K562 (cell line): ENCODE results near the gene GEN1. TPM values are rescaled to one million over a fixed set of nuclear protein-coding genes. Genes with fewer than 3 reads are reported as not detected.

Experiments used
- ATAC-seq: fragments of 200-7000 bp; cut with Tn5 transposase; 3 replicates; pipeline ENCODE4 v1.9.1; 2020; ENCODE audit warnings: moderate library complexity
- BruUV-seq: library from RNA; stranded (reverse); fragments of 400-500 nt; replicated peaks from 2 replicates; lab custom pipeline; 2021; lab: Mats Ljungman, UMichigan
- CTCF ChIA-PET: fragments of 300-600 bp; formaldehyde crosslinking; extraction: SDS; loops from one replicate; lab custom pipeline; 2021; ENCODE audit warnings: low intra/inter-chr PET ratio; lab: Yijun Ruan, JAX
- POLR2A ChIA-PET: fragments of 300-600, 350-650 bp; sonication (Branson Sonifier 250); formaldehyde crosslinking; extraction: SDS; loops from one replicate; lab custom pipeline; 2021; ENCODE audit warnings: antibody characterized with exemption, inconsistent platforms; lab: Yijun Ruan, JAX
- DNase-seq, 4 experiments: peaks; one replicate each; pipeline versions ENCODE4 v3.0.0 to v3.0.0-alpha.2; 2011 to 2018; ENCODE audit warnings: low spot score in 3 of 4, mixed read lengths in 3 of 4; ENCODE audit errors: extremely low read depth in 1 of 4
- FAIRE-seq: peaks from 2 replicates; lab custom pipeline; 2011; peaks lifted over from hg19 to GRCh38; lab: Jason Lieb, UNC
- H2AFZ ChIP-seq: 2 replicates; pipeline ENCODE4 v1.6.0; 2011; ENCODE audit warnings: low read depth, low read length, control low read depth, inconsistent platforms
- H3K27ac ChIP-seq: fragments of 200-600 bp; 3 replicates; pipeline ENCODE4 v1.8.0; 2011; ENCODE audit warnings: low read depth, mild to moderate bottlenecking, control low read depth, inconsistent platforms, low read length, moderate library complexity, mixed read lengths; ENCODE audit errors: extremely low read depth
- H3K27me3 ChIP-seq, 2 experiments: fragments of 300-600 bp in 1 of 2; 2 replicates in 1 of 2; 3 replicates in 1 of 2; pipeline versions ENCODE4 v1.6.0 to v1.8.0; 2011; ENCODE audit warnings: inconsistent platforms in 2 of 2, low read length in 2 of 2, mild to moderate bottlenecking in 1 of 2, mixed read lengths in 1 of 2, moderate library complexity in 1 of 2; ENCODE audit not compliant: control insufficient read depth in 2 of 2, insufficient read depth in 2 of 2
- H3K36me3 ChIP-seq: fragments of 300-600 bp; 3 replicates; pipeline ENCODE4 v1.8.0; 2011; ENCODE audit warnings: mild to moderate bottlenecking, low read length, inconsistent platforms; ENCODE audit not compliant: control insufficient read depth, insufficient read depth
- H3K4me1 ChIP-seq, 2 experiments: fragments of 200-600 bp in 1 of 2; replicated peaks in 1 of 2; 2 replicates in 1 of 2; 3 replicates in 1 of 2; pipeline versions ENCODE4 v1.5.1 to v1.8.0; 2011; ENCODE audit warnings: inconsistent platforms in 2 of 2, low read length in 2 of 2, mild to moderate bottlenecking in 1 of 2, mixed read lengths in 1 of 2, moderate library complexity in 1 of 2; ENCODE audit not compliant: control insufficient read depth in 2 of 2, insufficient read depth in 2 of 2
- H3K4me2 ChIP-seq: 2 replicates; pipeline ENCODE4 v1.6.1; 2011; ENCODE audit warnings: low read length, control low read depth, inconsistent platforms, mixed read lengths; ENCODE audit not compliant: insufficient read depth
- H3K4me3 ChIP-seq: fragments of 200-600 bp; sonication (generic), shearing (Covaris generic); 2 replicates; pipeline ENCODE4 v1.5.1; 2016; ENCODE audit warnings: control low read depth, inconsistent platforms
- H3K79me2 ChIP-seq: fragments of 200-600 bp; 3 replicates; pipeline ENCODE4 v1.8.0; 2011; ENCODE audit warnings: low read length, inconsistent platforms; ENCODE audit not compliant: control insufficient read depth, insufficient read depth
- H3K9ac ChIP-seq, 2 experiments: 2 replicates each; pipeline versions ENCODE4 v1.6.0 to v1.6.1; 2011; ENCODE audit warnings: low read depth in 2 of 2, low read length in 2 of 2, control low read depth in 1 of 2, inconsistent platforms in 1 of 2, mild to moderate bottlenecking in 1 of 2, mixed read lengths in 1 of 2; ENCODE audit not compliant: insufficient read depth in 1 of 2
- H3K9me1 ChIP-seq: one replicate; pipeline ENCODE4 v1.6.0; 2011; ENCODE audit warnings: inconsistent platforms, mild to moderate bottlenecking, low read length, moderate library complexity; ENCODE audit not compliant: control insufficient read depth, insufficient read depth
- H3K9me3 ChIP-seq: replicated peaks from 2 replicates; pipeline ENCODE4 v1.5.1; 2011; ENCODE audit warnings: low read depth, low read length, inconsistent platforms; ENCODE audit not compliant: control insufficient read depth, insufficient read depth
- H4K20me1 ChIP-seq: replicated peaks from 2 replicates; pipeline ENCODE4 v1.6.1; 2011; ENCODE audit warnings: low read length, inconsistent platforms, mixed read lengths; ENCODE audit not compliant: control insufficient read depth, insufficient read depth
- CBX8 ChIP-seq: fragments of 200-600 bp; sonication (generic); IDR thresholded peaks from 2 replicates; pipeline ENCODE4 v1.6.1; 2012; ENCODE audit warnings: borderline replicate concordance, mixed run types, low read depth, mild to moderate bottlenecking, moderate library complexity, mixed read lengths, low read length, control low read depth, inconsistent platforms; ENCODE audit not compliant: poor library complexity, severe bottlenecking; ENCODE audit errors: extremely low read depth
- ETS2 ChIP-seq: IDR thresholded peaks from 2 replicates; pipeline ENCODE4 v1.6.1; 2016; ENCODE audit warnings: borderline replicate concordance, missing genetic modification characterization, mild to moderate bottlenecking, moderate library complexity, missing compliant biosample characterization; ENCODE audit not compliant: poor library complexity, severe bottlenecking
- GTF2B ChIP-seq: IDR thresholded peaks from 2 replicates; pipeline ENCODE4 v1.6.1; 2011; ENCODE audit not compliant: insufficient read length; ENCODE audit errors: extremely low read depth
- MAFG ChIP-seq: fragments of 450-650 bp; conservative IDR thresholded peaks from 2 replicates; pipeline ENCODE4 v1.6.1; 2016; ENCODE audit warnings: missing genetic modification characterization, missing compliant biosample characterization
- PHB2 ChIP-seq: fragments of 450-650 bp; IDR thresholded peaks from 2 replicates; pipeline ENCODE4 v1.6.1; 2017; ENCODE audit warnings: low read depth
- PYGO2 ChIP-seq: fragments of 450-650 bp; IDR thresholded peaks from 2 replicates; pipeline ENCODE4 v1.6.1; 2016; ENCODE audit warnings: mild to moderate bottlenecking, missing genetic modification characterization, moderate library complexity, missing compliant biosample characterization
- TAF1 ChIP-seq: IDR thresholded peaks from 2 replicates; pipeline ENCODE4 v1.6.1; 2011; ENCODE audit warnings: mild to moderate bottlenecking, low read length, moderate library complexity; ENCODE audit not compliant: insufficient read depth, control insufficient read depth, severe bottlenecking; ENCODE audit errors: extremely low read depth
- ZKSCAN3 ChIP-seq: fragments of 250-450 bp; sonication (Bioruptor Pico); IDR thresholded peaks from 2 replicates; pipeline ENCODE4 v1.4.0; 2020
- ZNF780A ChIP-seq: fragments of 250-450 bp; sonication (Bioruptor Pico); IDR thresholded peaks from 2 replicates; pipeline ENCODE4 v1.5.0; 2021; ENCODE audit warnings: mild to moderate bottlenecking
- WGBS: fragments of 100-300 bp; shearing (Covaris generic); methylation state at CpG from one replicate; pipeline ENCODE4 v1.1.6; 2016; ENCODE audit warnings: low coverage, mixed read lengths; ENCODE audit not compliant: insufficient coverage; ENCODE audit errors: missing lambda C conversion rate; 5-methylcytosine and 5-hydroxymethylcytosine counted together
- in situ Hi-C: fragments of 300-500 bp; cut with MboI; formaldehyde crosslinking; loops from 4 replicates; pipeline ENCODE4 v1.15.0; 2018; ENCODE audit warnings: inconsistent platforms, mixed read lengths
- intact Hi-C: fragments of 100-400 bp; cut with micrococcal nuclease; formaldehyde crosslinking; loops from 2 replicates; pipeline ENCODE4 v1.14.2; 2022
- polyA plus RNA-seq, 8 experiments: library from polyadenylated mRNA; depleted of rRNA in 4 of 8; stranded (reverse) in 5 of 8; unstranded in 3 of 8; fragments of >200 nt; fragmentation: Nextera tagmentation in 2 of 8; fragmentation: Illumina TruSeq in 1 of 8; extraction: Ambion mirVana in 2 of 8; extraction: Trizol in 1 of 8; gene quantifications; 2 replicates each; pipeline versions ENCODE4 v1.2.1 to v1.2.3, GENCODE V29; 2011 to 2014; ENCODE audit warnings: inconsistent platforms in 1 of 8, missing spikeins in 1 of 8
- total RNA-seq, 7 experiments: library from RNA; depleted of rRNA in 6 of 7; stranded (reverse); fragments of >200 nt in 6 of 7; fragmentation: Illumina TruSeq in 2 of 7; extraction: Trizol in 2 of 7; gene quantifications; 2 replicates each; pipeline versions ENCODE4 v1.2.1 to v1.2.3, GENCODE V29; 2011 to 2021; ENCODE audit warnings: low replicate concordance in 1 of 7
- TF ChIP-seq, protein P1 (sequence below), 3 experiments: IDR thresholded peaks in 2 of 3; conservative IDR thresholded peaks in 1 of 3; 2 replicates each; pipeline ENCODE4 v1.5.1; 2011 to 2012; ENCODE audit warnings: low read length in 3 of 3, mild to moderate bottlenecking in 3 of 3, control low read depth in 2 of 3, improper control_type of control experiment in 1 of 3, inconsistent platforms in 1 of 3, low read depth in 1 of 3, mixed read lengths in 1 of 3, moderate library complexity in 1 of 3; ENCODE audit not compliant: insufficient read depth in 2 of 3
- TF ChIP-seq, protein P2 (sequence below): fragments of 450-650 bp; IDR thresholded peaks from 2 replicates; pipeline ENCODE4 v1.6.1; 2016; ENCODE audit warnings: low read depth, mild to moderate bottlenecking, moderate library complexity
- TF ChIP-seq, protein P3 (sequence below), 2 experiments: fragments of 450-650 bp; conservative IDR thresholded peaks; 2 replicates each; pipeline ENCODE4 v1.6.1; 2017; ENCODE audit warnings: mild to moderate bottlenecking in 2 of 2, moderate library complexity in 2 of 2

Gene GEN1
- total and polyA plus RNA-seq, 9 of the 15 experiments (the other 6 are each of a cell fraction or from before 2014, with no cell fraction given), result 8.6 to 39.7 (median 24.5) TPM

DNA sequence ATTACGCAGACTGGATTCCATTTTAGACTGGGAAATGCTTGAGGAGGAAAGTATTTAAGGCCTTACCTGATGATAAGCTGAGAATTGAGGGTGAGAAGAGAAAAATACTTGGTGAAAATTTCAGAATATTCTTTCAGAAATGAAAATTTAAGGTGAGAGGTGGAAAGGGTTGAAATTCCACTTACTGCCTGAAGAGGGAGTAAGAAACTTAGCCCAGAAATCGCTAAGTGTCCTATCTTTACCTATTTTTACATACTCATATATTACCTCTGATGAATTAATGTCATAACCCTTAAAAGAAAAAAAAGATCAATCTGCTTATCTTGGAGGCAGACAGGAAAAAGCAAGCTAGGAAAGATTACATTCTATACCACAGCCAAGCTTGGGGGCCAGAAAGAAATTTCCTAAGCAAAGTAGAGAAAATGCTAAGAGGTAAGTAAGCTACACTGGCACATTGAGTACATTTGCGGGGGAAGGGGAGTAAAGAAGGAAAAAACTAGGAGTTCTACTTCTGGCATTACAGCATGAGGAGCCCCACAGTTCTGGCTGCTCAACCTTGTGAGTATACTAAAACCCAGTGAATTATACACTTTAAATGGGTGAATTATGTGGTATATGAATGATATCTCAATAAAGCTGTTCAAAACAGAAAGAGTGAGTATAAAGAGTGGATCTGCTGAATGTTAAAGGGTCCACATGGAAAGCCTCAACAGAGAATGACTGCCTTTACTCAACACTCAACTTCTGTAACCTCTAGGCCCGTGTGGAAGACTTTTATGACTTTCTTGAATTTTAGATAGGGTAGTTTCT lies 34.2 kb upstream of the GEN1 start (continued):
- TF ChIP-seq, protein P1, sequence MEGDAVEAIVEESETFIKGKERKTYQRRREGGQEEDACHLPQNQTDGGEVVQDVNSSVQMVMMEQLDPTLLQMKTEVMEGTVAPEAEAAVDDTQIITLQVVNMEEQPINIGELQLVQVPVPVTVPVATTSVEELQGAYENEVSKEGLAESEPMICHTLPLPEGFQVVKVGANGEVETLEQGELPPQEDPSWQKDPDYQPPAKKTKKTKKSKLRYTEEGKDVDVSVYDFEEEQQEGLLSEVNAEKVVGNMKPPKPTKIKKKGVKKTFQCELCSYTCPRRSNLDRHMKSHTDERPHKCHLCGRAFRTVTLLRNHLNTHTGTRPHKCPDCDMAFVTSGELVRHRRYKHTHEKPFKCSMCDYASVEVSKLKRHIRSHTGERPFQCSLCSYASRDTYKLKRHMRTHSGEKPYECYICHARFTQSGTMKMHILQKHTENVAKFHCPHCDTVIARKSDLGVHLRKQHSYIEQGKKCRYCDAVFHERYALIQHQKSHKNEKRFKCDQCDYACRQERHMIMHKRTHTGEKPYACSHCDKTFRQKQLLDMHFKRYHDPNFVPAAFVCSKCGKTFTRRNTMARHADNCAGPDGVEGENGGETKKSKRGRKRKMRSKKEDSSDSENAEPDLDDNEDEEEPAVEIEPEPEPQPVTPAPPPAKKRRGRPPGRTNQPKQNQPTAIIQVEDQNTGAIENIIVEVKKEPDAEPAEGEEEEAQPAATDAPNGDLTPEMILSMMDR (IDR thresholded peaks at IDR 0.05 in 2 of 3, conservative IDR thresholded peaks at IDR 0.05 in 1 of 3; ENCODE audit: insufficient read depth in 2 of 3, low read depth in 1 of 3, low read length in 3 of 3), result peak in 2 of 3 experiments; percentile 60 to 77; a peak in 4 of 6 replicates
- TF ChIP-seq, all 486 proteins: peak for 4

GRCh38 chr2:17728210-17728609 lies 25.7 kb upstream of the GEN1 start:
- H3K4me3 ChIP-seq, result no peak overlapping the region
- WGBS, result 96% methylated on average over 6 of the region's 6 CpGs
- DNase-seq, result no peak
- H3K79me2 ChIP-seq, result no peaks in the 10 kb centered on the region
- CTCF ChIA-PET, result no interaction called here
- no peaks in the 10 kb centered on the region for H3K27me3 ChIP-seq
- H3K4me2 ChIP-seq, result no peak overlapping the region
- H3K36me3 ChIP-seq, result peaks cover 84% of the 10 kb centered on the region
- POLR2A ChIA-PET, result no interaction called here
- no peaks in the 10 kb centered on the region for H3K4me1 ChIP-seq
- no peak for FAIRE-seq
- H3K9ac ChIP-seq, result no peak overlapping the region
- no peaks in the 10 kb centered on the region for H4K20me1 ChIP-seq
- H3K9me1 ChIP-seq, result no peaks in the 10 kb centered on the region
- in situ Hi-C loops, result no loop called here
- intact Hi-C loops, result no loop called here
- BruUV-seq, result no TSS peak
- H2AFZ ChIP-seq, result no peak overlapping the region
- no peak for ATAC-seq
- H3K27ac ChIP-seq, result no peak overlapping the region
- no peaks in the 10 kb centered on the region for H3K9me3 ChIP-seq
- TF ChIP-seq PYGO2 (tag), result no peak
- TF ChIP-seq PHB2, result no peak
- TF ChIP-seq CBX8, result no peak
- TF ChIP-seq, protein P2, sequence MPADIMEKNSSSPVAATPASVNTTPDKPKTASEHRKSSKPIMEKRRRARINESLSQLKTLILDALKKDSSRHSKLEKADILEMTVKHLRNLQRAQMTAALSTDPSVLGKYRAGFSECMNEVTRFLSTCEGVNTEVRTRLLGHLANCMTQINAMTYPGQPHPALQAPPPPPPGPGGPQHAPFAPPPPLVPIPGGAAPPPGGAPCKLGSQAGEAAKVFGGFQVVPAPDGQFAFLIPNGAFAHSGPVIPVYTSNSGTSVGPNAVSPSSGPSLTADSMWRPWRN, result no peak
- TF ChIP-seq GTF2B, result no peak
- TF ChIP-seq TAF1, result no peak
- TF ChIP-seq MAFG (tag), result no peak
- no peak for TF ChIP-seq ETS2 (tag)
- no peak for TF ChIP-seq ZKSCAN3
- no peak for TF ChIP-seq ZNF780A
- TF ChIP-seq, protein P3, sequence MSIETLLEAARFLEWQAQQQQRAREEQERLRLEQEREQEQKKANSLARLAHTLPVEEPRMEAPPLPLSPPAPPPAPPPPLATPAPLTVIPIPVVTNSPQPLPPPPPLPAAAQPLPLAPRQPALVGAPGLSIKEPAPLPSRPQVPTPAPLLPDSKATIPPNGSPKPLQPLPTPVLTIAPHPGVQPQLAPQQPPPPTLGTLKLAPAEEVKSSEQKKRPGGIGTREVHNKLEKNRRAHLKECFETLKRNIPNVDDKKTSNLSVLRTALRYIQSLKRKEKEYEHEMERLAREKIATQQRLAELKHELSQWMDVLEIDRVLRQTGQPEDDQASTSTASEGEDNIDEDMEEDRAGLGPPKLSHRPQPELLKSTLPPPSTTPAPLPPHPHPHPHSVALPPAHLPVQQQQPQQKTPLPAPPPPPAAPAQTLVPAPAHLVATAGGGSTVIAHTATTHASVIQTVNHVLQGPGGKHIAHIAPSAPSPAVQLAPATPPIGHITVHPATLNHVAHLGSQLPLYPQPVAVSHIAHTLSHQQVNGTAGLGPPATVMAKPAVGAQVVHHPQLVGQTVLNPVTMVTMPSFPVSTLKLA (conservative IDR thresholded peaks at IDR 0.05), result no peak
